Neural cell (in vitro differentiated cells): ENCODE measurements around the gene INO80. TPM values are rescaled to one million over a fixed set of nuclear protein-coding genes. Genes with fewer than 3 reads are reported as not detected.

Experiments used
- H2AFZ ChIP-seq: fragments of 200-600, 300-800 bp; sonication (generic), shearing (Covaris generic); 2 replicates; pipeline ENCODE4 v1.6.0; 2014; ENCODE audit warnings: low read depth, mild to moderate bottlenecking, antibody characterized with exemption, low read length, moderate library complexity
- H3F3A ChIP-seq: fragments of 200-600 bp; shearing (Covaris generic); 2 replicates; pipeline ENCODE4 v1.6.1; 2016; ENCODE audit warnings: mild to moderate bottlenecking, moderate library complexity, mixed read lengths, antibody characterized with exemption, low read length; ENCODE audit not compliant: insufficient read depth, poor library complexity, severe bottlenecking
- H3K27ac ChIP-seq: fragments of 200-600, 300-800 bp; sonication (generic), shearing (Covaris generic); 2 replicates; pipeline ENCODE4 v1.5.1; 2014; ENCODE audit warnings: mild to moderate bottlenecking, low read length, moderate library complexity
- H3K27me3 ChIP-seq: fragments of 300-800, 200-600 bp; sonication (generic), shearing (Covaris generic); 2 replicates; pipeline ENCODE4 v1.6.0; 2014; ENCODE audit warnings: mild to moderate bottlenecking, low read depth, low read length, moderate library complexity; ENCODE audit not compliant: insufficient read depth
- H3K36me3 ChIP-seq: fragments of 300-800, 200-600 bp; sonication (generic), shearing (Covaris generic); 2 replicates; pipeline ENCODE4 v1.5.1; 2014; ENCODE audit warnings: mild to moderate bottlenecking, antibody characterized with exemption, low read length, moderate library complexity; ENCODE audit not compliant: insufficient read depth
- H3K4me2 ChIP-seq: fragments of 300-800, 200-600 bp; sonication (generic), shearing (Covaris generic); 2 replicates; pipeline ENCODE4 v1.6.0; 2014; ENCODE audit warnings: mild to moderate bottlenecking, low read length
- H3K4me3 ChIP-seq: fragments of 300-800, 200-600 bp; sonication (generic), shearing (Covaris generic); 2 replicates; pipeline ENCODE4 v1.5.1; 2014; ENCODE audit warnings: mild to moderate bottlenecking, low read length, moderate library complexity
- H3K79me2 ChIP-seq: fragments of 200-600 bp; shearing (Covaris generic); replicated peaks from 2 replicates; pipeline ENCODE4 v1.6.0; 2014; ENCODE audit warnings: mild to moderate bottlenecking, low read length, moderate library complexity; ENCODE audit not compliant: insufficient read depth
- H3K9ac ChIP-seq: fragments of 300-800, 200-600 bp; sonication (generic), shearing (Covaris generic); 2 replicates; pipeline ENCODE4 v1.6.1; 2016; ENCODE audit warnings: mild to moderate bottlenecking, low read length, mixed read lengths
- H3K9me2 ChIP-seq: fragments of 200-600 bp; shearing (Covaris generic); 2 replicates; pipeline ENCODE4 v1.6.1; 2016; ENCODE audit warnings: mild to moderate bottlenecking, low read length, mixed read lengths; ENCODE audit not compliant: insufficient read depth
- H3K9me3 ChIP-seq: fragments of 200-600, 300-800 bp; sonication (generic), shearing (Covaris generic); 2 replicates; pipeline ENCODE4 v1.6.1; 2016; ENCODE audit warnings: mild to moderate bottlenecking, mixed run types, low read length, moderate library complexity, mixed read lengths
- H4K20me1 ChIP-seq: fragments of 200-600 bp; shearing (Covaris generic); 2 replicates; pipeline ENCODE4 v1.6.1; 2016; ENCODE audit warnings: mild to moderate bottlenecking, mixed run types; ENCODE audit not compliant: insufficient read depth
- EP300 ChIP-seq: fragments of 450-650 bp; conservative IDR thresholded peaks from 2 replicates; pipeline ENCODE4 v1.6.1; 2014; ENCODE audit warnings: antibody characterized with exemption, mild to moderate bottlenecking, moderate library complexity; ENCODE audit not compliant: poor library complexity, severe bottlenecking
- EZH2 ChIP-seq: fragments of 200-600, 300-800 bp; shearing (Covaris generic), sonication (generic); IDR thresholded peaks from 2 replicates; pipeline ENCODE4 v1.6.1; 2014; ENCODE audit warnings: antibody characterized with exemption, low read length, borderline replicate concordance, mild to moderate bottlenecking; ENCODE audit not compliant: insufficient read depth, poor library complexity, severe bottlenecking
- MXI1 ChIP-seq: fragments of 450-650 bp; conservative IDR thresholded peaks from 2 replicates; pipeline ENCODE4 v1.6.1; 2014; ENCODE audit warnings: antibody characterized with exemption, mild to moderate bottlenecking; ENCODE audit not compliant: poor library complexity, severe bottlenecking
- POLR2AphosphoS5 ChIP-seq: IDR thresholded peaks from 2 replicates; pipeline ENCODE4 v1.6.1; 2012
- RAD21 ChIP-seq: fragments of 450-650 bp; conservative IDR thresholded peaks from 2 replicates; pipeline ENCODE4 v1.6.1; 2014; ENCODE audit warnings: antibody characterized with exemption, mild to moderate bottlenecking, moderate library complexity
- SMC3 ChIP-seq: fragments of 450-650 bp; conservative IDR thresholded peaks from 2 replicates; pipeline ENCODE4 v1.6.1; 2014; ENCODE audit warnings: antibody characterized with exemption, mild to moderate bottlenecking, moderate library complexity; ENCODE audit not compliant: poor library complexity
- TAF1 ChIP-seq: IDR thresholded peaks from 2 replicates; pipeline ENCODE4 v1.6.1; 2012; ENCODE audit warnings: low read depth
- polyA plus RNA-seq: library from polyadenylated mRNA; depleted of rRNA; stranded (reverse); fragments of >200 nt; gene quantifications from 2 replicates; pipeline ENCODE4 v1.2.3, GENCODE V29; 2014
- TF ChIP-seq, protein P1 (sequence below): fragments of 450-650 bp; IDR thresholded peaks from 2 replicates; pipeline ENCODE4 v1.5.1; 2014; ENCODE audit warnings: antibody characterized with exemption, mild to moderate bottlenecking, moderate library complexity; ENCODE audit not compliant: poor library complexity, severe bottlenecking
- TF ChIP-seq, protein P2 (sequence below): IDR thresholded peaks from 2 replicates; pipeline ENCODE4 v1.6.1; 2012; ENCODE audit warnings: borderline replicate concordance

INO80 gene
- polyA plus RNA-seq, 1 donor from 2014 or later: 8.4 TPM

DNA sequence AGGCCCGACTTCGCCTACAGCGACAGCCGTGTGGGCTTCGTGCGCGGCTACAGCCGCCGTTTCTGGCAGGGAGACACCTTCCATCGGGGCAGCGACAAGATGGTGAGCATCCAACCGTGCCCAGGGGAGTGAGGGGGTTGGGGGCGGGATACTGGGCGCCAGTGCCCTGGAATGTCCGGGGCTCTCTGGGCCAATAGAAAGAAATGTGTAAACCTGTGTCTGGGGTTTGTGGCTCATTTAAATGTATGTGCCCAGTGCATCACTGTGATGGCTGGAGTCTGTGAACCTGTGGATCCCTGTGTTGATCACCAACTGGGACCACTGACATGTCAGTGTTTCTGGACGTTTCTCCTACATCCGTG is 162.4 kb downstream of the INO80 start:
- Histone ChIP-seq H3K27ac (peak overlapping the region; percentile 30), H3K36me3 (no peaks in the 10 kb centered on the region), H2AFZ (peak overlapping the region; percentile 62), H3F3A (no peaks in the 10 kb centered on the region), H3K9me3 (no peaks in the 10 kb centered on the region), H3K27me3 (no peaks in the 10 kb centered on the region), H3K79me2 (no peaks in the 10 kb centered on the region), H3K4me2 (peak overlapping the region; percentile 75), H3K9me2 (no peaks in the 10 kb centered on the region), H3K9ac (peak overlapping the region; percentile 71), H3K4me3 (peak overlapping the region; percentile 91), H4K20me1 (no peaks in the 10 kb centered on the region)
- TF ChIP-seq MXI1 (no peak), SMC3 (no peak), POLR2AphosphoS5 (no peak), EP300 (no peak), RAD21 (no peak), EZH2 (no peak), TAF1 (no peak)
- TF ChIP-seq, protein P1, sequence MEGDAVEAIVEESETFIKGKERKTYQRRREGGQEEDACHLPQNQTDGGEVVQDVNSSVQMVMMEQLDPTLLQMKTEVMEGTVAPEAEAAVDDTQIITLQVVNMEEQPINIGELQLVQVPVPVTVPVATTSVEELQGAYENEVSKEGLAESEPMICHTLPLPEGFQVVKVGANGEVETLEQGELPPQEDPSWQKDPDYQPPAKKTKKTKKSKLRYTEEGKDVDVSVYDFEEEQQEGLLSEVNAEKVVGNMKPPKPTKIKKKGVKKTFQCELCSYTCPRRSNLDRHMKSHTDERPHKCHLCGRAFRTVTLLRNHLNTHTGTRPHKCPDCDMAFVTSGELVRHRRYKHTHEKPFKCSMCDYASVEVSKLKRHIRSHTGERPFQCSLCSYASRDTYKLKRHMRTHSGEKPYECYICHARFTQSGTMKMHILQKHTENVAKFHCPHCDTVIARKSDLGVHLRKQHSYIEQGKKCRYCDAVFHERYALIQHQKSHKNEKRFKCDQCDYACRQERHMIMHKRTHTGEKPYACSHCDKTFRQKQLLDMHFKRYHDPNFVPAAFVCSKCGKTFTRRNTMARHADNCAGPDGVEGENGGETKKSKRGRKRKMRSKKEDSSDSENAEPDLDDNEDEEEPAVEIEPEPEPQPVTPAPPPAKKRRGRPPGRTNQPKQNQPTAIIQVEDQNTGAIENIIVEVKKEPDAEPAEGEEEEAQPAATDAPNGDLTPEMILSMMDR: no peak
- TF ChIP-seq, protein P2, sequence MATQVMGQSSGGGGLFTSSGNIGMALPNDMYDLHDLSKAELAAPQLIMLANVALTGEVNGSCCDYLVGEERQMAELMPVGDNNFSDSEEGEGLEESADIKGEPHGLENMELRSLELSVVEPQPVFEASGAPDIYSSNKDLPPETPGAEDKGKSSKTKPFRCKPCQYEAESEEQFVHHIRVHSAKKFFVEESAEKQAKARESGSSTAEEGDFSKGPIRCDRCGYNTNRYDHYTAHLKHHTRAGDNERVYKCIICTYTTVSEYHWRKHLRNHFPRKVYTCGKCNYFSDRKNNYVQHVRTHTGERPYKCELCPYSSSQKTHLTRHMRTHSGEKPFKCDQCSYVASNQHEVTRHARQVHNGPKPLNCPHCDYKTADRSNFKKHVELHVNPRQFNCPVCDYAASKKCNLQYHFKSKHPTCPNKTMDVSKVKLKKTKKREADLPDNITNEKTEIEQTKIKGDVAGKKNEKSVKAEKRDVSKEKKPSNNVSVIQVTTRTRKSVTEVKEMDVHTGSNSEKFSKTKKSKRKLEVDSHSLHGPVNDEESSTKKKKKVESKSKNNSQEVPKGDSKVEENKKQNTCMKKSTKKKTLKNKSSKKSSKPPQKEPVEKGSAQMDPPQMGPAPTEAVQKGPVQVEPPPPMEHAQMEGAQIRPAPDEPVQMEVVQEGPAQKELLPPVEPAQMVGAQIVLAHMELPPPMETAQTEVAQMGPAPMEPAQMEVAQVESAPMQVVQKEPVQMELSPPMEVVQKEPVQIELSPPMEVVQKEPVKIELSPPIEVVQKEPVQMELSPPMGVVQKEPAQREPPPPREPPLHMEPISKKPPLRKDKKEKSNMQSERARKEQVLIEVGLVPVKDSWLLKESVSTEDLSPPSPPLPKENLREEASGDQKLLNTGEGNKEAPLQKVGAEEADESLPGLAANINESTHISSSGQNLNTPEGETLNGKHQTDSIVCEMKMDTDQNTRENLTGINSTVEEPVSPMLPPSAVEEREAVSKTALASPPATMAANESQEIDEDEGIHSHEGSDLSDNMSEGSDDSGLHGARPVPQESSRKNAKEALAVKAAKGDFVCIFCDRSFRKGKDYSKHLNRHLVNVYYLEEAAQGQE: no peak

DNA sequence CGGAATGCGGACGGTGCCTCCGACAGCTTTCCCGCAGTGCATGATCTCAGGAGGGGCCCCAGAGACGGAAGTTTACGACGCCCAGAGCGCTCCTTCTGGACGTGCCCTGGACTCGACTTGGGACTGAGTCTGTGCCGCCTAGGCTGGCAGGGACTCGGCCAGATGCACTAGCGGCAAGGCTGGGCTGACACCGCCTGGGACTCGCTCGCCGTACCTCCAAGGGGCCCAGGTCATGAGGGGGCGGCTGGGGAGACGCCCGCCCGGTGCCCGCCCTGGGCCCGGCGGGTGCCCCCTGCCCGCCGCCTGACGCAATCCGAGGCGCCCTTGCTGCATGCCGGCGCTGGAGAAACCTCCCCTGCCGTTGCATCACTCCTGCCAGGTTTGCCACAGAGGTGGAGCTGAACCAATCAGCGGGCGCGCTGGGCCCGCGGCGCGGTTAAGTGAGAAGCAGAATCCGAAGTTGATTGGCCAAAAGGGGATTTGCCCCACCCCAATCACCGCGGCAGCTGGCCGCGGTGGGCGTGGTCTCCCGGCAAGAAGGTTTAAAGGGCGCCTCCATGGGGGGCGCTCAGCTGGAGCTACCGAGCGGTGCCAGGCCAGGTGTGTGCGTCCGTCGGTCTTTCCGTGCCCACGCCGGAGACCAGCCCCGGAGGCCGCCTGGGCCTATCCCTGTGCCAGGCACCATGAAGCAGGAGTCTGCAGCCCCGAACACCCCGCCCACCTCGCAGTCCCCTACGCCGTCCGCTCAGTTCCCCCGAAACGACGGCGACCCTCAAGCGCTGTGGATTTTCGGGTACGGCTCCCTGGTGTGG is 163.0 kb downstream of the INO80 start, which contains the start of gene CHAC1:
CHAC1 (plus strand) TSS at position 571 of the 812 bp plus-strand sequence; CDS start at position 684, 113 bp downstream.
- TF ChIP-seq EZH2: no peak
- TF ChIP-seq MXI1: peak; percentile 76
- TF ChIP-seq, protein P1: peak; percentile 45
- TF ChIP-seq POLR2AphosphoS5: peak; percentile 78
- TF ChIP-seq SMC3: no peak
- peak; percentile 52 for TF ChIP-seq TAF1
- peak; percentile 23 for TF ChIP-seq RAD21
- TF ChIP-seq, protein P2: peak; percentile 47
- TF ChIP-seq EP300: peak; percentile 22
- Histone ChIP-seq H3K9me2 (no peaks in the 10 kb centered on the region), H3K27me3 (no peaks in the 10 kb centered on the region), H3K79me2 (no peaks in the 10 kb centered on the region), H3F3A (no peaks in the 10 kb centered on the region), H3K9ac (peak within 1 kb of the TSS; percentile 72), H2AFZ (peak within 1 kb of the TSS; percentile 62), H3K4me2 (peak within 1 kb of the TSS; percentile 75), H3K27ac (peak within 1 kb of the TSS; percentile 39), H3K36me3 (no peaks in the 10 kb centered on the region), H4K20me1 (no peaks in the 10 kb centered on the region), H3K9me3 (no peaks in the 10 kb centered on the region), H3K4me3 (peak within 1 kb of the TSS; percentile 91)
